Loucy (cell line): ENCODE data around the gene SHB.

ENCODE experiments used
- H2AFZ ChIP-seq: fragments of 200-600 bp; sonication (generic); 2 replicates; pipeline ENCODE4 v1.6.0; 2016; ENCODE audit warnings: antibody characterized with exemption, mild to moderate bottlenecking, low read length, moderate library complexity
- H3F3A ChIP-seq: fragments of 200-600 bp; 2 replicates; pipeline ENCODE4 v1.6.0; 2016; ENCODE audit warnings: antibody characterized with exemption, low read depth, mild to moderate bottlenecking
- H3K27me3 ChIP-seq: fragments of 200-600 bp; sonication (generic); 2 replicates; pipeline ENCODE4 v1.6.1; 2014; ENCODE audit warnings: low read length, mild to moderate bottlenecking; ENCODE audit not compliant: insufficient read depth, poor library complexity, severe bottlenecking
- H3K36me3 ChIP-seq: fragments of 200-600 bp; sonication (generic); 2 replicates; pipeline ENCODE4 v1.6.1; 2016; ENCODE audit warnings: low read length; ENCODE audit not compliant: insufficient read depth
- H3K4me1 ChIP-seq: fragments of 200-600 bp; sonication (generic); 2 replicates; pipeline ENCODE4 v1.5.1; 2014; ENCODE audit warnings: low read length, mild to moderate bottlenecking; ENCODE audit not compliant: insufficient read depth, poor library complexity, severe bottlenecking
- H3K4me2 ChIP-seq: fragments of 200-600 bp; sonication (generic); 2 replicates; pipeline ENCODE4 v1.6.0; 2014; ENCODE audit warnings: antibody characterized with exemption, low read length, low read depth, mild to moderate bottlenecking; ENCODE audit not compliant: poor library complexity, severe bottlenecking
- H3K4me3 ChIP-seq: fragments of 200-600 bp; sonication (generic); 2 replicates; pipeline ENCODE4 v1.5.1; 2014; ENCODE audit warnings: low read length, mild to moderate bottlenecking, mixed read lengths; ENCODE audit not compliant: poor library complexity, severe bottlenecking
- H3K79me2 ChIP-seq: fragments of 200-600 bp; sonication (generic); 2 replicates; pipeline ENCODE4 v1.6.1; 2014; ENCODE audit warnings: low read length; ENCODE audit not compliant: insufficient read depth
- H3K9ac ChIP-seq: fragments of 200-600 bp; sonication (generic); 2 replicates; pipeline ENCODE4 v1.6.0; 2014; ENCODE audit warnings: mild to moderate bottlenecking, low read depth, low read length, moderate library complexity; ENCODE audit not compliant: poor library complexity, severe bottlenecking
- H3K9me2 ChIP-seq: fragments of 200-600 bp; sonication (generic); replicated peaks from 2 replicates; pipeline ENCODE4 v1.6.1; 2016; ENCODE audit warnings: low read depth, low read length, mixed read lengths
- H3K9me3 ChIP-seq: fragments of 200-600 bp; sonication (generic); 2 replicates; pipeline ENCODE4 v1.6.1; 2014; ENCODE audit warnings: mild to moderate bottlenecking, antibody characterized with exemption, low read length, low read depth; ENCODE audit not compliant: insufficient read depth
- H4K20me1 ChIP-seq: fragments of 200-600 bp; sonication (generic); 2 replicates; pipeline ENCODE4 v1.6.0; 2014; ENCODE audit warnings: antibody characterized with exemption, low read length, mild to moderate bottlenecking; ENCODE audit not compliant: insufficient read depth, poor library complexity, severe bottlenecking
- CTCF ChIP-seq: fragments of 200-600 bp; sonication (generic); conservative IDR thresholded peaks from 2 replicates; pipeline ENCODE4 v1.5.1; 2014; ENCODE audit warnings: mild to moderate bottlenecking, antibody characterized with exemption, low read length
- EZH2phosphoT487 ChIP-seq: fragments of 200-600 bp; IDR thresholded peaks from 2 replicates; pipeline ENCODE4 v1.6.1; 2018; ENCODE audit warnings: antibody characterized with exemption, mild to moderate bottlenecking, moderate library complexity, borderline replicate concordance

Gene SHB

GRCh38 chr9:38035873-38036272 is 33.2 kb downstream of the SHB start:
- Histone ChIP-seq H3K4me2 (no peak overlapping the region), H3K4me3 (no peak overlapping the region), H2AFZ (no peak overlapping the region), H3K9me3 (no peaks in the 10 kb centered on the region), H3K79me2 (no peaks in the 10 kb centered on the region), H3K9ac (no peak overlapping the region), H4K20me1 (no peaks in the 10 kb centered on the region), H3K9me2 (no peaks in the 10 kb centered on the region), H3K36me3 (no peaks in the 10 kb centered on the region), H3F3A (no peaks in the 10 kb centered on the region), H3K27me3 (no peaks in the 10 kb centered on the region), H3K4me1 (peaks cover 6% of the 10 kb centered on the region)
- TF ChIP-seq CTCF (no peak), EZH2phosphoT487 (no peak)

GRCh38 chr9:38033941-38034340 is 35.1 kb downstream of the SHB start:
- no peak overlapping the region for H3K9ac ChIP-seq
- H2AFZ ChIP-seq, result no peak overlapping the region
- no peaks in the 10 kb centered on the region for H3K4me1 ChIP-seq
- H3K9me2 ChIP-seq, result no peaks in the 10 kb centered on the region
- H3K36me3 ChIP-seq, result no peaks in the 10 kb centered on the region
- H3F3A ChIP-seq, result no peaks in the 10 kb centered on the region
- TF ChIP-seq CTCF (no peak), EZH2phosphoT487 (no peak)
- H3K4me3 ChIP-seq, result no peak overlapping the region
- H3K79me2 ChIP-seq, result no peaks in the 10 kb centered on the region
- no peaks in the 10 kb centered on the region for H3K27me3 ChIP-seq
- H4K20me1 ChIP-seq, result no peaks in the 10 kb centered on the region
- H3K9me3 ChIP-seq, result no peaks in the 10 kb centered on the region
- H3K4me2 ChIP-seq, result no peak overlapping the region

DNA sequence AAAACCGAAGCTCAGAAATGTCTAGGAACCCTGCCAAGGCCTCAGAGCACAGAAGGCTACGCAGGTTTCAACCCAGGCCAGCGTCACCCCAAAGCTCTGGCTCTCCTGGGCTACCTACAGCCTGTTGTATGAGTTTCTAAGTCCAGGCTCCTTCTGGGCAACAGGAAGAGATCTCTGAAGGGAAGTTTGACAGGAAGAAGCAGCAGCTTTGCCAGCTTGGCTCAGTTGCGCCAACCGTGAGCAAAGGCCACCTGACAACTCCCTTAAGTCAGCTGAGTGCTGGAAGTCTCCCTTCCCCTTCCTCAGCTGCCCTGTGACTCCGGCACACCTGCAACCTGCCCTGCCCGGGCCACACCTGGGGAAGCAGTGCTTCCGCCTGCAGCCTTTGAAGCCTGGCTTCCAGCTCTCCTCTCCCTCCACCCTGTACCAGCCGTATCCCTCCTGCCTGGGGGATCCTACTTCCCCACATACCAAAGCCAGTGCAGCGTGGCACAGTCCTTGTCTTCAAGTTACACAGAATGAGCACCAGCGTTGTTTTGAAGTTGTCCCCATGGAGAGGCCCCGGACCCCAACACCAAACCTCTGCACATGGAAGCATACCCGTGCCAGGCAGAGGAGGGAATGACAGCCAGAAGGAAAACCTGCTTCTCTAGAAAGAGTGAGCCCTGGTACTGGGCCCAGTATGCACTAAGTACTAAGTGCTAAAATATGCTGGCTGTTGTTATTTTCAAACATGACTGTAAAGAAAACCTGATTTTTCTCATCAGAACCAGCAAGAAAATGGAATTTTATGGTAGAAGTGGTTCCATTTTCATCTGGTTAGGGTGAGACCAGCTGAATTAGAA is 36.5 kb downstream of the SHB start:
- H4K20me1 ChIP-seq, result no peaks in the 10 kb centered on the region
- H3K4me2 ChIP-seq, result no peak overlapping the region

More for the DNA sequence above, 36.5 kb downstream of the SHB start:
- no peaks in the 10 kb centered on the region for H3K4me1 ChIP-seq
- H2AFZ ChIP-seq, result no peak overlapping the region
- H3K9me2 ChIP-seq, result no peaks in the 10 kb centered on the region
- no peak for TF ChIP-seq EZH2phosphoT487
- TF ChIP-seq CTCF, result no peak
- H3K4me3 ChIP-seq, result no peak overlapping the region
- no peaks in the 10 kb centered on the region for H3K27me3 ChIP-seq
- no peaks in the 10 kb centered on the region for H3K36me3 ChIP-seq
- H3K9me3 ChIP-seq, result no peaks in the 10 kb centered on the region
- H3K9ac ChIP-seq, result no peak overlapping the region
- H3K79me2 ChIP-seq, result no peaks in the 10 kb centered on the region
- H3F3A ChIP-seq, result no peaks in the 10 kb centered on the region
